PFSK-1 (cell line): ENCODE data around the gene FAM81A.

Experiments used
- POLR2AphosphoS5 ChIP-seq: IDR thresholded peaks from 2 replicates; pipeline ENCODE4 v1.6.1; 2012; ENCODE audit warnings: low read depth, mild to moderate bottlenecking, control low read depth, low read length, moderate library complexity
- REST ChIP-seq, 2 experiments: IDR thresholded peaks; 2 replicates each; pipeline versions ENCODE4 v1.6.1 to v1.8.0; 2011 to 2012; ENCODE audit warnings: low read depth in 2 of 2, low read length in 2 of 2, control low read depth in 1 of 2, inconsistent platforms in 1 of 2, mild to moderate bottlenecking in 1 of 2, moderate library complexity in 1 of 2; ENCODE audit not compliant: insufficient read depth in 1 of 2
- SIN3A ChIP-seq: IDR thresholded peaks from 2 replicates; pipeline ENCODE4 v1.6.1; 2012; ENCODE audit warnings: mild to moderate bottlenecking, low read length, moderate library complexity, borderline replicate concordance; ENCODE audit not compliant: insufficient read depth
- TAF1 ChIP-seq: IDR thresholded peaks from 2 replicates; pipeline ENCODE4 v1.6.1; 2012; ENCODE audit warnings: low read length, control low read depth, borderline replicate concordance; ENCODE audit not compliant: insufficient read depth

GRCh38 chr15:59549301-59550185 lies 111.6 kb downstream of the FAM81A start:
- TF ChIP-seq SIN3A (no peak), POLR2AphosphoS5 (no peak), REST (IDR thresholded peaks at IDR 0.05; ENCODE audit: insufficient read depth in 1 of 2, low read depth in 2 of 2, low read length in 2 of 2) (no peak), TAF1 (no peak)
